K562 (cell line): ENCODE measurements around the gene ACSM5. TPM values are rescaled to one million over a fixed set of nuclear protein-coding genes. Genes with fewer than 3 reads are reported as not detected.
"Not testable (repeated sequence)": the region's sequence is repeated elsewhere in the genome, so short reads cannot be mapped to it uniquely, and the experiment has no call there.

Experiments
- ATAC-seq: fragments of 200-7000 bp; cut with Tn5 transposase; 3 replicates; pipeline ENCODE4 v1.9.1; 2020; ENCODE audit warnings: moderate library complexity
- BruUV-seq: library from RNA; stranded (reverse); fragments of 400-500 nt; replicated peaks from 2 replicates; lab custom pipeline; 2021; lab: Mats Ljungman, UMichigan
- CTCF ChIA-PET: fragments of 300-600 bp; formaldehyde crosslinking; extraction: SDS; loops from one replicate; lab custom pipeline; 2021; ENCODE audit warnings: low intra/inter-chr PET ratio; lab: Yijun Ruan, JAX
- POLR2A ChIA-PET: fragments of 300-600, 350-650 bp; sonication (Branson Sonifier 250); formaldehyde crosslinking; extraction: SDS; loops from one replicate; lab custom pipeline; 2021; ENCODE audit warnings: antibody characterized with exemption, inconsistent platforms; lab: Yijun Ruan, JAX
- DNase-seq, 4 experiments: peaks; one replicate each; pipeline versions ENCODE4 v3.0.0 to v3.0.0-alpha.2; 2011 to 2018; ENCODE audit warnings: low spot score in 3 of 4, mixed read lengths in 3 of 4; ENCODE audit errors: extremely low read depth in 1 of 4
- FAIRE-seq: peaks from 2 replicates; lab custom pipeline; 2011; peaks lifted over from hg19 to GRCh38; lab: Jason Lieb, UNC
- H2AFZ ChIP-seq: 2 replicates; pipeline ENCODE4 v1.6.0; 2011; ENCODE audit warnings: low read depth, low read length, control low read depth, inconsistent platforms
- H3K27ac ChIP-seq: fragments of 200-600 bp; 3 replicates; pipeline ENCODE4 v1.8.0; 2011; ENCODE audit warnings: low read depth, mild to moderate bottlenecking, control low read depth, inconsistent platforms, low read length, moderate library complexity, mixed read lengths; ENCODE audit errors: extremely low read depth
- H3K27me3 ChIP-seq, 2 experiments: fragments of 300-600 bp in 1 of 2; 2 replicates in 1 of 2; 3 replicates in 1 of 2; pipeline versions ENCODE4 v1.6.0 to v1.8.0; 2011; ENCODE audit warnings: inconsistent platforms in 2 of 2, low read length in 2 of 2, mild to moderate bottlenecking in 1 of 2, mixed read lengths in 1 of 2, moderate library complexity in 1 of 2; ENCODE audit not compliant: control insufficient read depth in 2 of 2, insufficient read depth in 2 of 2
- H3K36me3 ChIP-seq: fragments of 300-600 bp; 3 replicates; pipeline ENCODE4 v1.8.0; 2011; ENCODE audit warnings: mild to moderate bottlenecking, low read length, inconsistent platforms; ENCODE audit not compliant: control insufficient read depth, insufficient read depth
- H3K4me1 ChIP-seq, 2 experiments: fragments of 200-600 bp in 1 of 2; replicated peaks in 1 of 2; 2 replicates in 1 of 2; 3 replicates in 1 of 2; pipeline versions ENCODE4 v1.5.1 to v1.8.0; 2011; ENCODE audit warnings: inconsistent platforms in 2 of 2, low read length in 2 of 2, mild to moderate bottlenecking in 1 of 2, mixed read lengths in 1 of 2, moderate library complexity in 1 of 2; ENCODE audit not compliant: control insufficient read depth in 2 of 2, insufficient read depth in 2 of 2
- H3K4me2 ChIP-seq: 2 replicates; pipeline ENCODE4 v1.6.1; 2011; ENCODE audit warnings: low read length, control low read depth, inconsistent platforms, mixed read lengths; ENCODE audit not compliant: insufficient read depth
- H3K4me3 ChIP-seq: fragments of 200-600 bp; sonication (generic), shearing (Covaris generic); 2 replicates; pipeline ENCODE4 v1.5.1; 2016; ENCODE audit warnings: control low read depth, inconsistent platforms
- H3K79me2 ChIP-seq: fragments of 200-600 bp; 3 replicates; pipeline ENCODE4 v1.8.0; 2011; ENCODE audit warnings: low read length, inconsistent platforms; ENCODE audit not compliant: control insufficient read depth, insufficient read depth
- H3K9ac ChIP-seq, 2 experiments: 2 replicates each; pipeline versions ENCODE4 v1.6.0 to v1.6.1; 2011; ENCODE audit warnings: low read depth in 2 of 2, low read length in 2 of 2, control low read depth in 1 of 2, inconsistent platforms in 1 of 2, mild to moderate bottlenecking in 1 of 2, mixed read lengths in 1 of 2; ENCODE audit not compliant: insufficient read depth in 1 of 2
- H3K9me1 ChIP-seq: one replicate; pipeline ENCODE4 v1.6.0; 2011; ENCODE audit warnings: inconsistent platforms, mild to moderate bottlenecking, low read length, moderate library complexity; ENCODE audit not compliant: control insufficient read depth, insufficient read depth
- H3K9me3 ChIP-seq: replicated peaks from 2 replicates; pipeline ENCODE4 v1.5.1; 2011; ENCODE audit warnings: low read depth, low read length, inconsistent platforms; ENCODE audit not compliant: control insufficient read depth, insufficient read depth
- H4K20me1 ChIP-seq: replicated peaks from 2 replicates; pipeline ENCODE4 v1.6.1; 2011; ENCODE audit warnings: low read length, inconsistent platforms, mixed read lengths; ENCODE audit not compliant: control insufficient read depth, insufficient read depth
- BRCA1 ChIP-seq, 2 experiments: fragments of 450-650 bp in 1 of 2; sonication (generic) in 1 of 2; formaldehyde crosslinking in 1 of 2; IDR thresholded peaks; 2 replicates each; pipeline versions ENCODE4 v1.5.0 to v1.6.1; 2017 to 2020; ENCODE audit warnings: mild to moderate bottlenecking in 1 of 2, missing genetic modification reagents in 1 of 2
- CHD2 ChIP-seq: IDR thresholded peaks from 2 replicates; pipeline ENCODE4 v1.6.1; 2011; ENCODE audit warnings: low read depth, low read length
- E4F1 ChIP-seq: fragments of 250-450 bp; sonication (Bioruptor Pico); IDR thresholded peaks from 2 replicates; pipeline ENCODE4 v1.5.0; 2021; ENCODE audit warnings: mild to moderate bottlenecking, borderline replicate concordance
- KDM4B ChIP-seq, 2 experiments: fragments of 450-650 bp in 1 of 2; sonication (generic) in 1 of 2; IDR thresholded peaks; 2 replicates each; pipeline ENCODE4 v1.6.1; 2016 to 2017; ENCODE audit warnings: borderline replicate concordance in 2 of 2, antibody characterized with exemption in 1 of 2, low read depth in 1 of 2, mild to moderate bottlenecking in 1 of 2
- KHSRP ChIP-seq: fragments of 450-650 bp; IDR thresholded peaks from 2 replicates; pipeline ENCODE4 v1.6.1; 2017
- MTA1 ChIP-seq: fragments of 450-650 bp; IDR thresholded peaks from 2 replicates; pipeline ENCODE4 v1.6.1; 2017; ENCODE audit warnings: borderline replicate concordance
- NCOA4 ChIP-seq: fragments of 450-650 bp; IDR thresholded peaks from 2 replicates; pipeline ENCODE4 v1.6.1; 2018; ENCODE audit warnings: mild to moderate bottlenecking; ENCODE audit not compliant: partially characterized antibody
- NFXL1 ChIP-seq: fragments of 450-650 bp; formaldehyde crosslinking; IDR thresholded peaks from 2 replicates; pipeline ENCODE4 v1.4.0; 2021; ENCODE audit warnings: mild to moderate bottlenecking
- ZNF609 ChIP-seq: sonication (generic); formaldehyde crosslinking; IDR thresholded peaks from 2 replicates; pipeline ENCODE4 v1.8.1; 2023; ENCODE audit warnings: missing genetic modification reagents, mild to moderate bottlenecking, borderline replicate concordance
- WGBS: fragments of 100-300 bp; shearing (Covaris generic); methylation state at CpG from one replicate; pipeline ENCODE4 v1.1.6; 2016; ENCODE audit warnings: low coverage, mixed read lengths; ENCODE audit not compliant: insufficient coverage; ENCODE audit errors: missing lambda C conversion rate; 5-methylcytosine and 5-hydroxymethylcytosine counted together
- in situ Hi-C: fragments of 300-500 bp; cut with MboI; formaldehyde crosslinking; loops from 4 replicates; pipeline ENCODE4 v1.15.0; 2018; ENCODE audit warnings: inconsistent platforms, mixed read lengths
- intact Hi-C: fragments of 100-400 bp; cut with micrococcal nuclease; formaldehyde crosslinking; loops from 2 replicates; pipeline ENCODE4 v1.14.2; 2022
- polyA plus RNA-seq, 8 experiments: library from polyadenylated mRNA; depleted of rRNA in 4 of 8; stranded (reverse) in 5 of 8; unstranded in 3 of 8; fragments of >200 nt; fragmentation: Nextera tagmentation in 2 of 8; fragmentation: Illumina TruSeq in 1 of 8; extraction: Ambion mirVana in 2 of 8; extraction: Trizol in 1 of 8; gene quantifications; 2 replicates each; pipeline versions ENCODE4 v1.2.1 to v1.2.3, GENCODE V29; 2011 to 2014; ENCODE audit warnings: inconsistent platforms in 1 of 8, missing spikeins in 1 of 8
- total RNA-seq, 7 experiments: library from RNA; depleted of rRNA in 6 of 7; stranded (reverse); fragments of >200 nt in 6 of 7; fragmentation: Illumina TruSeq in 2 of 7; extraction: Trizol in 2 of 7; gene quantifications; 2 replicates each; pipeline versions ENCODE4 v1.2.1 to v1.2.3, GENCODE V29; 2011 to 2021; ENCODE audit warnings: low replicate concordance in 1 of 7

Gene ACSM5
- total and polyA plus RNA-seq, 9 of the 15 experiments (the other 6 are each of a cell fraction or from before 2014, with no cell fraction given), result not detected

GRCh38 chr16:20440731-20441130 is 31.4 kb downstream of the ACSM5 start:
- H3K4me3 ChIP-seq, H3K4me2 ChIP-seq, H3K9me1 ChIP-seq, H3K9ac ChIP-seq, intact Hi-C loops, CTCF ChIA-PET, FAIRE-seq, H2AFZ ChIP-seq, H3K27me3 ChIP-seq, H3K36me3 ChIP-seq, ATAC-seq, H4K20me1 ChIP-seq, H3K4me1 ChIP-seq, DNase-seq, POLR2A ChIA-PET, H3K79me2 ChIP-seq, BruUV-seq, H3K27ac ChIP-seq, H3K9me3 ChIP-seq: not testable (repeated sequence)
- 0% methylated on average over 1 of the region's 1 CpG for WGBS
- in situ Hi-C loops, result loop anchor here (5.0 kb wide), 1 partner anchor 147 kb away; no protein-coding TSS in a partner anchor

GRCh38 chr16:20441191-20441590 is 31.9 kb downstream of the ACSM5 start:
- POLR2A ChIA-PET, result no interaction called here
- H3K4me2 ChIP-seq, result no peak overlapping the region
- no peaks in the 10 kb centered on the region for H3K9me1 ChIP-seq
- no peaks in the 10 kb centered on the region for H3K36me3 ChIP-seq
- H3K4me1 ChIP-seq, result no peaks in the 10 kb centered on the region
- WGBS, result 0% methylated on average over 3 of the region's 3 CpGs
- in situ Hi-C loops, result loop anchor here (5.0 kb wide), 1 partner anchor 146 kb away; no protein-coding TSS in a partner anchor
- DNase-seq, result no peak
- H3K27ac ChIP-seq, result no peak overlapping the region
- no peak overlapping the region for H2AFZ ChIP-seq
- no peak overlapping the region for H3K9ac ChIP-seq
- H3K27me3 ChIP-seq, result no peaks in the 10 kb centered on the region
- CTCF ChIA-PET, result no interaction called here
- FAIRE-seq, result no peak
- H3K9me3 ChIP-seq, result no peaks in the 10 kb centered on the region
- no TSS peak for BruUV-seq
- H4K20me1 ChIP-seq, result no peaks in the 10 kb centered on the region
- H3K4me3 ChIP-seq, result no peak overlapping the region
- no peak for ATAC-seq
- no peaks in the 10 kb centered on the region for H3K79me2 ChIP-seq
- intact Hi-C loops, result no loop called here
- TF ChIP-seq E4F1, result no peak
- no peak for TF ChIP-seq ZNF609 (CRISPR knock-in tag)
- no peak for TF ChIP-seq NCOA4
- TF ChIP-seq KHSRP, result no peak
- no peak for TF ChIP-seq KDM4B (IDR thresholded peaks at IDR 0.05; ENCODE audit: borderline replicate concordance in 2 of 2, low read depth in 1 of 2)
- no peak for TF ChIP-seq MTA1
- no peak for TF ChIP-seq BRCA1 (IDR thresholded peaks at IDR 0.05)
- TF ChIP-seq BRCA1 (CRISPR knock-in tag; IDR thresholded peaks at IDR 0.05), result no peak
- no peak for TF ChIP-seq CHD2
- no peak for TF ChIP-seq NFXL1 (CRISPR knock-in tag)
